HCT116 (cell line): ENCODE measurements around the gene ARR3.

Experiments
- EGR1 ChIP-seq: IDR thresholded peaks from 2 replicates; pipeline ENCODE4 v1.6.1; 2012; ENCODE audit warnings: low read depth
- POLR2A ChIP-seq: IDR thresholded peaks from 2 replicates; pipeline ENCODE4 v1.7.0; 2011; ENCODE audit warnings: borderline replicate concordance; ENCODE audit not compliant: insufficient read depth, insufficient read length; ENCODE audit errors: extremely low read depth
- ZFX ChIP-seq: fragments of 450-650 bp; IDR thresholded peaks from 2 replicates; pipeline ENCODE4 v1.6.1; 2017
- TF ChIP-seq, protein P1 (sequence below), 3 experiments: fragments of 200-600 bp in 1 of 3; sonication (generic) in 1 of 3; IDR thresholded peaks in 2 of 3; conservative IDR thresholded peaks in 1 of 3; 2 replicates each; pipeline ENCODE4 v1.5.1; 2012 to 2017; ENCODE audit warnings: low read depth in 2 of 3, low read length in 2 of 3, antibody characterized with exemption in 1 of 3, borderline replicate concordance in 1 of 3, control low read depth in 1 of 3, mild to moderate bottlenecking in 1 of 3, mixed read lengths in 1 of 3, mixed run types in 1 of 3, moderate library complexity in 1 of 3; ENCODE audit not compliant: insufficient read depth in 1 of 3

- TF ChIP-seq, protein P1, sequence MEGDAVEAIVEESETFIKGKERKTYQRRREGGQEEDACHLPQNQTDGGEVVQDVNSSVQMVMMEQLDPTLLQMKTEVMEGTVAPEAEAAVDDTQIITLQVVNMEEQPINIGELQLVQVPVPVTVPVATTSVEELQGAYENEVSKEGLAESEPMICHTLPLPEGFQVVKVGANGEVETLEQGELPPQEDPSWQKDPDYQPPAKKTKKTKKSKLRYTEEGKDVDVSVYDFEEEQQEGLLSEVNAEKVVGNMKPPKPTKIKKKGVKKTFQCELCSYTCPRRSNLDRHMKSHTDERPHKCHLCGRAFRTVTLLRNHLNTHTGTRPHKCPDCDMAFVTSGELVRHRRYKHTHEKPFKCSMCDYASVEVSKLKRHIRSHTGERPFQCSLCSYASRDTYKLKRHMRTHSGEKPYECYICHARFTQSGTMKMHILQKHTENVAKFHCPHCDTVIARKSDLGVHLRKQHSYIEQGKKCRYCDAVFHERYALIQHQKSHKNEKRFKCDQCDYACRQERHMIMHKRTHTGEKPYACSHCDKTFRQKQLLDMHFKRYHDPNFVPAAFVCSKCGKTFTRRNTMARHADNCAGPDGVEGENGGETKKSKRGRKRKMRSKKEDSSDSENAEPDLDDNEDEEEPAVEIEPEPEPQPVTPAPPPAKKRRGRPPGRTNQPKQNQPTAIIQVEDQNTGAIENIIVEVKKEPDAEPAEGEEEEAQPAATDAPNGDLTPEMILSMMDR (IDR thresholded peaks at IDR 0.05 in 2 of 3, conservative IDR thresholded peaks at IDR 0.05 in 1 of 3; ENCODE audit: borderline replicate concordance in 1 of 3, insufficient read depth in 1 of 3, low read depth in 2 of 3, low read length in 2 of 3), result no peak
- TF ChIP-seq ZFX (no peak), POLR2A (no peak), EGR1 (no peak)
These were observed 27.4 kb upstream of the ARR3 start for GRCh38 chrX:70240751-70241150.
